Right lung (tissue), 5 donors: ENCODE data around the gene LEKR1. TPM values are rescaled to one million over a fixed set of nuclear protein-coding genes. Genes with fewer than 3 reads are reported as not detected.
"Not testable (repeated sequence)": the region's sequence is repeated elsewhere in the genome, so short reads cannot be mapped to it uniquely, and the experiment has no call there.

Experiments
- DNase-seq, 2 donors: peaks; one replicate each; pipeline ENCODE4 v3.0.0-alpha.2; 2013
- polyA plus RNA-seq, 5 donors: library from polyadenylated mRNA; unstranded; fragments of 120-200 nt; gene quantifications; one replicate each; pipeline versions ENCODE4 v1.2.1 to v1.2.3, GENCODE V29; 2013; ENCODE audit warnings: inconsistent platforms in 1 of 5, low replicate concordance in 1 of 5; ENCODE audit not compliant: insufficient read length in 5 of 5, insufficient read depth in 1 of 5

The LEKR1 gene
- polyA plus RNA-seq, 5 donors: 1.4 to 3.0 (median 1.8) TPM

- no peak for DNase-seq
Observed at GRCh38 chr3:156899951-156900350, 73.8 kb downstream of the LEKR1 start.

- no peak for DNase-seq
Observed at GRCh38 chr3:156902916-156903315, 76.8 kb downstream of the LEKR1 start.

DNA sequence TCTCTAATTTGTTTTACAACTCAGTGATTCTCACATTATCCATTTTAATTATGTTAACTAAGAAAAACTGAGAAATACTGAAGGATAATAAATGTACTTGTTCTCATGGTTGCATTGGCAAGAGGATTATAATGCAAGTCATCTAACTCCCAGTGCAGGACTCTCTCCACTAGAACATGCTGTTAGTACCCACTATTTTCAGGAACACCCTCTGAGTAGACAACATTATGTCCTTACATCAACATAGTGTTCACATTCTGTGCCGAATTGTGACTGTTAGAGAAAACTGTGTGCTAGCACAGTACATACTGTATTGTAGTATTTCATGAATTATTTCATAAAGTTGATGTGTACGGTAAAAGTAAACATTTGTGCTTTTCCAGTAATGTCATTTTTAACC lies 80.1 kb downstream of the LEKR1 start:
- DNase-seq: no peak

DNA sequence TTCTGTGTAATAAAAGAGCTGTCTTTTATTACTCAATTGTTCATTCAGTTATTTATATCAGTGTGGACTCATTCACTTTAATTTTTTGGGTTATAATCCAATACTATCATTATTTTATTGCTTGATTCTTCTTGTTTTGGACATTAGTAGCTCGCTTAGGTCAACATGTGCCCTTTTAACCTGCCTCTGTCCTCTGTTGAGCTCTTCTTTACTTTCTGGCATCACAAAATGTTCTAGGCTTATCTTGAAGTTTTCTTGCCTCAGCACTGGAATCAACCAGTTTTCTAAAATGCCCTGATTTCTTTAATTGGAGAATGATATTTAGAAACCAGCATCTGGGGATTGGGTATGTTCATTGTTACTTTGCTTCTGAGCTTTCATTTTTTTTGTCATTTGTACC lies 82.2 kb downstream of the LEKR1 start:
- DNase-seq: no peak

GRCh38 chr3:156910022-156910421 lies 83.9 kb downstream of the LEKR1 start:
- DNase-seq: no peak

DNA sequence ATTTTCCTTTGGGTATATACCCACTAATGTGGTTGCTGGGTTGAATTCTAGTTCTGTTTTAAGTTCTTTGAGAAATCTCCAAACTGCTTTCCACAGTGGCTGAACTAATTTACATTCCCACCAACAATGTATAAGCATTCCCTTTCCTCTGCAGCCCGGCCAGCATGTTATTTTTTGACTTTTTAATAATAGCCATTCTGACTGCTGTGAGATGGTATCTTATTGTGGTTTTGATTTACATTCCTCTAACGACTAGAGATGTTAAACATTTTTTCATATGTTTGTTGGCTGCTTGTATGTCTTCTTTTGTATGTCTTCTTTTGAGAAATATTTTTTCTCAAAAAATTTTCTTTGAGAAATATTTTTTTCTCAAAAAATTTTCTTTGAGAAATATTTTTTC lies 84.7 kb downstream of the LEKR1 start:
- not testable (repeated sequence) for DNase-seq

DNA sequence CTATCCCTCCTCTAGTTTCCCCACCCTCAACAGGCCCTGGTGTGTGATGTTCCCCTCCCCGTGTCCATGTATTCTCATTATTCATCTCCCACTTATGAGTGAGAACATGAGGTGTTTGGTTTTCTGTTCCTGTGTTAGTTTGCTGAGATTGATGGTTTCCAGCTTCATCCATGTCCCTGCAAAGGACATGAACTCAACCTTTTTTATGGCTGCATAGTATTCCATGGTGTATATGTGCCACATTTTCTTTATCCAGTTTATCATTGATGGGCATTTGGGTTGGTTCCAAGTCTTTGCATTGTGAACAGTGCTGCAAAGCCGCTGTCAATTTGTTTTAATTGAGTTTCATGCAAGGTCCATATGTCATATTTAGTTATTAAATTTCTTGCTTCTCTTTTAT lies 88.1 kb downstream of the LEKR1 start:
- DNase-seq: not testable (repeated sequence)

DNA sequence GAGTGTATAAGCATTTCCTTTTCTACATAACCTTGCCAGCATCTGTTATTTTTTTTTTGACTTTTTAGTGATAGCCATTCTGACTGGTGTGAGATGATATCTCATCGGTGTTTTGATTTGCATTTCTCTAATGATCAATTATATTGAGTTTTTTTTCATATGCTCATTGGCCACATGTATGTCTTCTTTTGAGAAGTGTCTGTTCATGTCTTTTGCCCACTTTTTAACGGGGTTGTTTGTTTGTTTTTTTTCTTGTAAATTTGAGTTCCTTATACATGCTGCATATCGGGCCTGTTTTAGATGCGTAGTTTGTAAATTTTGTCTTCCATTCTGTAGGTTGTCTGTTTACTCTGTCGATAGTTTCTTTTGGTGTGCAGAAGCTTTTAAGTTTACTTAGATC lies 89.2 kb downstream of the LEKR1 start:
- no peak for DNase-seq

GRCh38 chr3:156918746-156919145 lies 92.6 kb downstream of the LEKR1 start:
- no peak for DNase-seq

DNA sequence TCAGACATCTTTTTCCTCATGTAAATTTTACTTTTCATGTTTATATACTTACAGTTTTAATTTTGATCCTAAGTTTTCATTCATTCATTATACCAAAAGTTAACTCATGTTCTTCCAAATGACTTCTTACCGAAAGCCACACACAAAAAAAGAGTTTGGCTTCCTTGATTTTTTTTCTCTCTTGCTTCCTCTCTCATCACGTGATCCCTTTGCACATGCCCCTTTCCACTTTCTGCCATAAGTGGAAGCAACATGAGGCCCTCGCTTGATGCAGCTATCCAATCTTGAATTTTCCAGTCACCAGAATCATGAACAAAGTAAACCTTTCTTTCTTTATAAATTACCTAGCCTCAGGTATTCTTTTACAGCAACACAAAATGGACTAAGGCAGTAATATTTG lies 93.7 kb downstream of the LEKR1 start:
- no peak for DNase-seq

DNA sequence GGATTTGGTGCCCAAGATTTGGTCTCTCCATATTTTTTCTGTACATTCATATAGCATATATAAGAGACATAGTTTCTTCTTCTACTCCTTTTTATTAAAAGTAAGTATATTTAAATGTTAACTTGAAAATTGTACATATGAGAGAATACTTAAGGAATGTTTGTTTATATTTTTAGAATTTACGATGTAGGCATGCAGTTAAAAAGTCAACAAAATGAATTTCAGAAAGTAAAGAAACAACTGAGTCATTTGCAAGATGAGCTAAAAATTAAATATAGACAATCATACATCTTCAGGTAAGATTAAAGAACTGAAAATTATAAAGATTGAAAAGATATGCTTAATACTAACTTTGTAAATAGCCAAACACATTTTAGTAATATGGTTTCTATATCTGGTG lies 94.2 kb downstream of the LEKR1 start:
- no peak for DNase-seq

DNA sequence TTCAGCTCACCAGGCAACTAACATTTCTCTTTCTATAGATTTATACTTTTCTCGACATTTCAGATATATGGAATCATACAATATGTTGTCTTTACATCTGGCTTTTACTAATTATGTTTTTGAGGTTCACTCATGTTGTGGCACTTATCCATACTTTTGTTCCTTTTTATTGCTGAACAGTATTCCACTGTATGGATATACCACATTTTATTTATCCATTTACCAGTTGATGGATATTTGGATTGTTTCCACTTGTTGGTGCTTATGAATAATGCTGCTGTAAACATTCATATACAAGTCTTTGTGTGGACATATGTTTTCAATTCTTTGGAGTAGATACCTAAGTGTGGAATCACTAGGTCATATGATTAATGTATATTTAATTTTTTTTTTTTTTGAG lies 97.2 kb downstream of the LEKR1 start:
- DNase-seq: no peak

DNA sequence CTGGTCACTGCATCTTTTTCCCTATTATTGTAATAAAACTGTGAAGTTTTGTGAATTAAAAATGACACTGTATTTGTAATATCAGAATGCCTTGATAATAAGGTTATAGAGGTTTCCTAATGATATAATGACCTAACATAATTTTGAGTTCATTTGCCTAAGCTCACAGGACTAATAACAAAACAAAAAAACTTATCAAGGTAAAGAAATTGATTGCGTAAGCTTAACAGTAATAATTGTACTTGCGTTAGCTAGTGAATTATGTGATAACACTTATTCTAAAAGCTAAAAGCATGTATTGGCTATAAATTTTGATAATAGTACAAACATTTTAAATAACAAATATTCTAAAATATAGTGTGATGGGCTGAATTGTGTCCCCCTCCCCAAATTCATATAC lies 112.6 kb downstream of the LEKR1 start:
- DNase-seq: no peak

GRCh38 chr3:156939315-156939714 lies 113.2 kb downstream of the LEKR1 start:
- no peak for DNase-seq

DNA sequence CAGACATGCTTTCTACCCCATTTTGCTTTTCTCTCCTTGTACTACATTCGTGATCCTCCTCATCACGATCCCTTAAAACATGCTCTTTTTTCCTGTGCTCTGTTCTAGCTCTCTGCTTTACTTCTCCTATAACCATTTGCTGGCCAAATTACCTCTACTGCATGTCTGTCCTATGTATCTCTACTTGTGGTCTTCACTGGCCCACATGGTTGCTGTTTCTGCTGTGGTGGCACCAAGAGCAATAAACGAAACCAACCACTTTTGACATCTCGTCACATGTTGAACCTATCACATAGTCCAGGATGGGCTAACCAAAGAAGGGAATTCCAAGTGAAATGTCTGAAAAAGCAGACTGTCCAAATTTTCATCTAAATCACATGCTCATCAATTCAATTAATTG lies 115.2 kb downstream of the LEKR1 start:
- DNase-seq: no peak

DNA sequence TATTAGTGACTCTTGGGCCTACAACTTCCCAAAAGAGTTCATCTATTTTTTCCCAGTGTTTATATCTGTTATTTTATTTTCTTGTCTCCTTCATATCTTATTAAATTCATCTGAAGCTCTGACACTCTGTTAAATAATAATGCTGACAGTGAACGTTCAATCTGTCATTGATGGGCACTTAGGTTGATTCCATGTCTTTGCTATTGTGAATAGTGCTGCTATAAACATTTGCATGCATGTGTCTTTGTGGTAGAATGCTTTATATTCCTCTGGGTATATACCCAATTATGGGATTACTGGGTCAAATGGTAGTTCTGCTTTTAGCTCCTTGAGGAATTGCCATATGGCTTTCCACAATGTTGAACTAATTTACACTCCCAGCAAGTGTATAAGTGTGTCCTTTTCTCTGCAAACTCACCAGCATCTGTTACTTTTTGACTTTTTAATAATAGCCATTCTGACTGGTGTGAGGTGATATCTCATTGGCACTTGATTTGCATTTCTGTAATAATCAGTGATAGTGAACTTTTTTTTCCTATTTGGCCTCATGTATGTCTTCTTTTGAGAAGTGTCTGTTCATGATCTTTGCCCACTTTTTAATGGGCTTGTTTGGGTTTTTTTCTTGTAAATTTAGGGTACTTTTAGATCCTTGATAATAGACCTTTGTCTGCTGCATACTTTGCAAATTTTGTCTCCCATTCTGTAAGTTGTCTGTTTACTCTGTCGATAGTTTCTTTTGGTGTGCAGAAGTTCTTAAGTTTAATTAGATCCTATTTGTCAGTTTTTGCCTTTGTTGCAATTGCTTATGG lies 122.5 kb downstream of the LEKR1 start:
- no peak for DNase-seq

DNA sequence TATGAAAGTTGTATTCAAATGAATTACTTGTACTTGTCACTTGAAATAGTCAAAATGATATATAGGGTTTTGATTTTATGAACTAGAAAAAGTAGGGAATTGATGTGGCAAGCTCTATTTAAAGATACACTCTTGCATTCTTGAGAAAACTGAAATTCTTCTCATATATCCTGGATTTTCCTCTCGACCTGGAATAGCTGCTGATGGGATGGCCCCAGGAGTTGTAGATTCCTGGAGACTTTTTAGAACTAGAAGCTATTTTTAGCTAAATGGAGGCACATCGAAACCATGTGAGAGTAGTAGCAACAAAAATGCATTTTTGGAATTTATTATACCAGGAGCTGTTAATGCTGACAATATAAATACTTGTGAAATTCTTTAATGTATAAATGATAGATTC lies 125.9 kb downstream of the LEKR1 start:
- DNase-seq: no peak

DNA sequence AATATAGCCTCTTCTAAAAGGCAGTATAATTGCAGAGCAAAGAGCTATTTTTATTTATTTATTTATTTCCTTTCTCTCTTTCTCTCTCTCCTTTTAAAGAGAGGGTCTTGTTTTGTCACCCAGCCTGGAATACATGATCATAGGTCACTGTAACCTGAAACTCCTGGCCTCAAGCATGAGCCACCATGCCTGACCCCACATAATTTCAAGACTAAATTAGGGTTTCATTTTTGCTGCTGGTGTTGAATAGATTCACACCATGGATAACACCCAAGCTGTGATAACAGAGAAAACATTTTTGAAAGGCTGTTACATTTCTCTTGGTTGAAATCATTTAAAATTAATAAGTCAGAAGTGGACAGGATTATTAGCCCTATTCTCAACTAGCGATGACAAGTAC lies 131.6 kb downstream of the LEKR1 start:
- no peak for DNase-seq

GRCh38 chr3:156963096-156963495 lies 136.9 kb downstream of the LEKR1 start:
- DNase-seq: no peak

DNA sequence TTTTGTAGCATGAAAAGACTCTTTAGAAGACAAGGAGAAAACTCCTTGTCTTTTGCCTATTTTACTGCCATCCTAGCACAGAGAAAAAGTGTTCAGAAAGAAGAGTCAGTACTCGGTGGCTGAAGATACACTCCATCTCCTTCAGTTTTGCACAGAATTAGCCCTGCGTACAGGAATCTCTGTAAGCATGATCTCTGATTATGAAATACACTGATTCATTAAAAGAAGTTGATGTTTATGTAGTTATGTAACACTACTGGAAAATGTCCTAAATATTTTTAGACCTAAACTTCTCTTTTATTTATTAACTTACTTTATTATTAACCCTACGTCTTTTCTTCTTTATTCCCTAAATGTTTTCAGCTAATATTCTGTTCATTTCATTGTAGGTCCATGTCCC lies 138.4 kb downstream of the LEKR1 start:
- no peak for DNase-seq

GRCh38 chr3:156966349-156966748 lies 140.2 kb downstream of the LEKR1 start:
- not testable (repeated sequence) for DNase-seq

DNA sequence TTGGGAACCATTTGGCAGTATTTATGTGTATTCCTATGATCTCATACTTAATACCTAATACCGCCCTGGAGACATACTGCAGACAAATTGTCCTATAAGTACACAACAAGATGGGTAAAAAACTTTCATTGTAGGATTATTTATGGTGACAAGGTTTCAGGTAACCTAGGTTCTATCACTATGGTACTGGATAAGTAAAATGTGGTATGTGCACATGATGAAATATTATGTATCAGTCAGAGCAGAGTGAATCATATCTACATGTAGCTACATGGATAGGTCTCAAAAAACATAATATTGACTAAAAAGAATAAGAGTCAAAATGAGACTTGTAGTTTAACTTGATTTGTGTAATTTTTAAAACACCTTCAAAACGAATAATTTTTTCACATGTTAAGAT lies 147.8 kb downstream of the LEKR1 start:
- no peak for DNase-seq

DNA sequence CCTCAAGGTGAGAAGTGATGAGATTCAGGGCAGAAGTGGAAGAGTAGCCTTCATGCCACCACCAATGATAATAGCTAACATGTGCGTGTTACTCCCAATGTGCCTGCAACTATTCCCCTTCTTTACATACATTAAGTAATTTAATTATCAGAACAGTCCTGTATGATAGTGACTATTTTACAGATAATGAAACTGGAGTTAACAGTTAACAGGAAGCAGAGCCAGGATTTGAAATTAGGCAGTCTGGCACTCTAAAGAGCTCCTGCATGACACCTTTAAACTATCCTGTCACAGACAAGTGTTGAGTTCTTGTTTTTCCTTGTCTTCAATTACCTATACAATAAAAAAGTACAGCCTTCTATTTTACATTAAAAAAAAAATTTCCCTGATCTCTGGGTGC lies 148.8 kb downstream of the LEKR1 start:
- no peak for DNase-seq

DNA sequence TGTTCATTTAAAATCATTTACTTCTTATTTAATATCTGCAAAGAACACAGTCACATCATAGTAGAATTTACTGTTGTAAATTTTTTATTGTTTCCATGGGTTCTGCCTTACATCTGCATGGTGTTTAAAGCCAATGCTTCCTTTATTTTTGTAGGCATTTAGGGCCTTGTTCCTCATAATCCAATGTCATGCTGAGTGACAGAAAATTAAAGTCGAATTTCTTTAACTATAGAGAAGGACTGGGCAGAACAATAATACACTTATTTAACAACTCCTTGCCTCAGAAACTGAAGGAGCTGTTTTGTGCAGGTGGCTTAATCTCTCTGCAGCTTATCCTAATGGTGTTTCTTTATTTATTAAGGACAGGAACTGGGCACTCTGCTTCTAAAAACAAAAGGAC lies 149.6 kb downstream of the LEKR1 start:
- no peak for DNase-seq
